Measurements from ENCODE around the gene TBC1D22A.

The TBC1D22A gene

GRCh38 chr22:46860562-46860961 lies 98.1 kb downstream of the TBC1D22A start:
- no peak for DNase-seq (ENCODE audit: low spot score)

- DNase-seq (ENCODE audit: low spot score): no peak
Observed at GRCh38 chr22:46861468-46862367, 99.3 kb downstream of the TBC1D22A start.

- no peak for DNase-seq (ENCODE audit: low spot score)
Observed at GRCh38 chr22:46862418-46863324, 100.2 kb downstream of the TBC1D22A start.

GRCh38 chr22:46863794-46864193 lies 101.3 kb downstream of the TBC1D22A start:
- DNase-seq (ENCODE audit: low spot score): no peak

- no peak for DNase-seq (ENCODE audit: low spot score)
Observed at GRCh38 chr22:46864314-46865051, 102.0 kb downstream of the TBC1D22A start.

GRCh38 chr22:46865052-46865434 lies 102.6 kb downstream of the TBC1D22A start:
- no peak for DNase-seq (ENCODE audit: low spot score)

- no peak for DNase-seq (ENCODE audit: low spot score)
Observed at GRCh38 chr22:46865642-46866041, 103.2 kb downstream of the TBC1D22A start.

- DNase-seq (ENCODE audit: low spot score): no peak
Observed at GRCh38 chr22:46866591-46866990, 104.1 kb downstream of the TBC1D22A start.

GRCh38 chr22:46867106-46867505 lies 104.7 kb downstream of the TBC1D22A start:
- no peak for DNase-seq (ENCODE audit: low spot score)

- no peak for DNase-seq (ENCODE audit: low spot score)
Observed at GRCh38 chr22:46869329-46869728, 106.9 kb downstream of the TBC1D22A start.

GRCh38 chr22:46869831-46870441 lies 107.5 kb downstream of the TBC1D22A start:
- no peak for DNase-seq (ENCODE audit: low spot score)

GRCh38 chr22:46871826-46872225 lies 109.4 kb downstream of the TBC1D22A start:
- DNase-seq (ENCODE audit: low spot score): no peak

GRCh38 chr22:46875089-46875488 lies 112.6 kb downstream of the TBC1D22A start:
- no peak for DNase-seq (ENCODE audit: low spot score)

GRCh38 chr22:46876357-46876934 lies 114.0 kb downstream of the TBC1D22A start:
- DNase-seq (ENCODE audit: low spot score): no peak

- no peak for DNase-seq (ENCODE audit: low spot score)
Observed at GRCh38 chr22:46878191-46878948, 115.9 kb downstream of the TBC1D22A start.

GRCh38 chr22:46879083-46879482 lies 116.6 kb downstream of the TBC1D22A start:
- no peak for DNase-seq (ENCODE audit: low spot score)

GRCh38 chr22:46881373-46882118 lies 119.1 kb downstream of the TBC1D22A start:
- no peak for DNase-seq (ENCODE audit: low spot score)

GRCh38 chr22:46883092-46883910 lies 120.9 kb downstream of the TBC1D22A start:
- no peak for DNase-seq (ENCODE audit: low spot score)

- no peak for DNase-seq (ENCODE audit: low spot score)
Observed at GRCh38 chr22:46884365-46884764, 121.9 kb downstream of the TBC1D22A start.

Measured in putamen (tissue), 1 donor.